K562 (cell line): Measurements from ENCODE around the gene ATXN7. TPM values are rescaled to one million over a fixed set of nuclear protein-coding genes. Genes with fewer than 3 reads are reported as not detected.
A peak's percentile ranks its signal among the peaks of the same experiment; 100 is the strongest.

Experiments used
- ATAC-seq: fragments of 200-7000 bp; cut with Tn5 transposase; 3 replicates; pipeline ENCODE4 v1.9.1; 2020; ENCODE audit warnings: moderate library complexity
- BruUV-seq: library from RNA; stranded (reverse); fragments of 400-500 nt; replicated peaks from 2 replicates; lab custom pipeline; 2021; lab: Mats Ljungman, UMichigan
- CTCF ChIA-PET: fragments of 300-600 bp; formaldehyde crosslinking; extraction: SDS; loops from one replicate; lab custom pipeline; 2021; ENCODE audit warnings: low intra/inter-chr PET ratio; lab: Yijun Ruan, JAX
- POLR2A ChIA-PET: fragments of 300-600, 350-650 bp; sonication (Branson Sonifier 250); formaldehyde crosslinking; extraction: SDS; loops from one replicate; lab custom pipeline; 2021; ENCODE audit warnings: antibody characterized with exemption, inconsistent platforms; lab: Yijun Ruan, JAX
- DNase-seq, 4 experiments: peaks; one replicate each; pipeline versions ENCODE4 v3.0.0 to v3.0.0-alpha.2; 2011 to 2018; ENCODE audit warnings: low spot score in 3 of 4, mixed read lengths in 3 of 4; ENCODE audit errors: extremely low read depth in 1 of 4
- FAIRE-seq: peaks from 2 replicates; lab custom pipeline; 2011; peaks lifted over from hg19 to GRCh38; lab: Jason Lieb, UNC
- H2AFZ ChIP-seq: 2 replicates; pipeline ENCODE4 v1.6.0; 2011; ENCODE audit warnings: low read depth, low read length, control low read depth, inconsistent platforms
- H3K27ac ChIP-seq: fragments of 200-600 bp; 3 replicates; pipeline ENCODE4 v1.8.0; 2011; ENCODE audit warnings: low read depth, mild to moderate bottlenecking, control low read depth, inconsistent platforms, low read length, moderate library complexity, mixed read lengths; ENCODE audit errors: extremely low read depth
- H3K27me3 ChIP-seq, 2 experiments: fragments of 300-600 bp in 1 of 2; 2 replicates in 1 of 2; 3 replicates in 1 of 2; pipeline versions ENCODE4 v1.6.0 to v1.8.0; 2011; ENCODE audit warnings: inconsistent platforms in 2 of 2, low read length in 2 of 2, mild to moderate bottlenecking in 1 of 2, mixed read lengths in 1 of 2, moderate library complexity in 1 of 2; ENCODE audit not compliant: control insufficient read depth in 2 of 2, insufficient read depth in 2 of 2
- H3K36me3 ChIP-seq: fragments of 300-600 bp; 3 replicates; pipeline ENCODE4 v1.8.0; 2011; ENCODE audit warnings: mild to moderate bottlenecking, low read length, inconsistent platforms; ENCODE audit not compliant: control insufficient read depth, insufficient read depth
- H3K4me1 ChIP-seq, 2 experiments: fragments of 200-600 bp in 1 of 2; replicated peaks in 1 of 2; 2 replicates in 1 of 2; 3 replicates in 1 of 2; pipeline versions ENCODE4 v1.5.1 to v1.8.0; 2011; ENCODE audit warnings: inconsistent platforms in 2 of 2, low read length in 2 of 2, mild to moderate bottlenecking in 1 of 2, mixed read lengths in 1 of 2, moderate library complexity in 1 of 2; ENCODE audit not compliant: control insufficient read depth in 2 of 2, insufficient read depth in 2 of 2
- H3K4me2 ChIP-seq: 2 replicates; pipeline ENCODE4 v1.6.1; 2011; ENCODE audit warnings: low read length, control low read depth, inconsistent platforms, mixed read lengths; ENCODE audit not compliant: insufficient read depth
- H3K4me3 ChIP-seq: fragments of 200-600 bp; sonication (generic), shearing (Covaris generic); 2 replicates; pipeline ENCODE4 v1.5.1; 2016; ENCODE audit warnings: control low read depth, inconsistent platforms
- H3K79me2 ChIP-seq: fragments of 200-600 bp; 3 replicates; pipeline ENCODE4 v1.8.0; 2011; ENCODE audit warnings: low read length, inconsistent platforms; ENCODE audit not compliant: control insufficient read depth, insufficient read depth
- H3K9ac ChIP-seq, 2 experiments: 2 replicates each; pipeline versions ENCODE4 v1.6.0 to v1.6.1; 2011; ENCODE audit warnings: low read depth in 2 of 2, low read length in 2 of 2, control low read depth in 1 of 2, inconsistent platforms in 1 of 2, mild to moderate bottlenecking in 1 of 2, mixed read lengths in 1 of 2; ENCODE audit not compliant: insufficient read depth in 1 of 2
- H3K9me1 ChIP-seq: one replicate; pipeline ENCODE4 v1.6.0; 2011; ENCODE audit warnings: inconsistent platforms, mild to moderate bottlenecking, low read length, moderate library complexity; ENCODE audit not compliant: control insufficient read depth, insufficient read depth
- H3K9me3 ChIP-seq: replicated peaks from 2 replicates; pipeline ENCODE4 v1.5.1; 2011; ENCODE audit warnings: low read depth, low read length, inconsistent platforms; ENCODE audit not compliant: control insufficient read depth, insufficient read depth
- H4K20me1 ChIP-seq: replicated peaks from 2 replicates; pipeline ENCODE4 v1.6.1; 2011; ENCODE audit warnings: low read length, inconsistent platforms, mixed read lengths; ENCODE audit not compliant: control insufficient read depth, insufficient read depth
- CHCHD3 ChIP-seq: fragments of 250-450 bp; sonication (Bioruptor Pico); IDR thresholded peaks from 2 replicates; pipeline ENCODE4 v2.1.2; 2022; ENCODE audit warnings: mild to moderate bottlenecking
- FOXP1 ChIP-seq: sonication (generic); formaldehyde crosslinking; IDR thresholded peaks from 2 replicates; pipeline ENCODE4 v1.8.0; 2022; ENCODE audit warnings: mild to moderate bottlenecking, missing genetic modification reagents
- FOXP4 ChIP-seq: sonication (generic); formaldehyde crosslinking; IDR thresholded peaks from 2 replicates; pipeline ENCODE4 v1.8.0; 2022; ENCODE audit warnings: mild to moderate bottlenecking, missing genetic modification reagents, borderline replicate concordance
- HDAC3 ChIP-seq: fragments of 450-650 bp; IDR thresholded peaks from 2 replicates; pipeline ENCODE4 v1.6.1; 2018; ENCODE audit warnings: borderline replicate concordance, mild to moderate bottlenecking, moderate library complexity; ENCODE audit not compliant: partially characterized antibody
- NBN ChIP-seq: fragments of 450-650 bp; IDR thresholded peaks from 2 replicates; pipeline ENCODE4 v1.6.1; 2016; ENCODE audit warnings: low read depth, mild to moderate bottlenecking
- TCF7 ChIP-seq: sonication (generic); IDR thresholded peaks from 2 replicates; pipeline ENCODE4 v1.6.1; 2016; ENCODE audit warnings: antibody characterized with exemption, borderline replicate concordance
- WGBS: fragments of 100-300 bp; shearing (Covaris generic); methylation state at CpG from one replicate; pipeline ENCODE4 v1.1.6; 2016; ENCODE audit warnings: low coverage, mixed read lengths; ENCODE audit not compliant: insufficient coverage; ENCODE audit errors: missing lambda C conversion rate; 5-methylcytosine and 5-hydroxymethylcytosine counted together
- in situ Hi-C: fragments of 300-500 bp; cut with MboI; formaldehyde crosslinking; loops from 4 replicates; pipeline ENCODE4 v1.15.0; 2018; ENCODE audit warnings: inconsistent platforms, mixed read lengths
- intact Hi-C: fragments of 100-400 bp; cut with micrococcal nuclease; formaldehyde crosslinking; loops from 2 replicates; pipeline ENCODE4 v1.14.2; 2022
- polyA plus RNA-seq, 8 experiments: library from polyadenylated mRNA; depleted of rRNA in 4 of 8; stranded (reverse) in 5 of 8; unstranded in 3 of 8; fragments of >200 nt; fragmentation: Nextera tagmentation in 2 of 8; fragmentation: Illumina TruSeq in 1 of 8; extraction: Ambion mirVana in 2 of 8; extraction: Trizol in 1 of 8; gene quantifications; 2 replicates each; pipeline versions ENCODE4 v1.2.1 to v1.2.3, GENCODE V29; 2011 to 2014; ENCODE audit warnings: inconsistent platforms in 1 of 8, missing spikeins in 1 of 8
- total RNA-seq, 7 experiments: library from RNA; depleted of rRNA in 6 of 7; stranded (reverse); fragments of >200 nt in 6 of 7; fragmentation: Illumina TruSeq in 2 of 7; extraction: Trizol in 2 of 7; gene quantifications; 2 replicates each; pipeline versions ENCODE4 v1.2.1 to v1.2.3, GENCODE V29; 2011 to 2021; ENCODE audit warnings: low replicate concordance in 1 of 7
- TF ChIP-seq, protein P1 (sequence below): fragments of 450-650 bp; IDR thresholded peaks from 2 replicates; pipeline ENCODE4 v1.6.1; 2016; ENCODE audit warnings: low read depth
- TF ChIP-seq, protein P2 (sequence below): fragments of 250-450 bp; sonication (Bioruptor Pico); IDR thresholded peaks from 2 replicates; pipeline ENCODE4 v1.9.0; 2021; ENCODE audit warnings: mild to moderate bottlenecking, inconsistent platforms

The ATXN7 gene
- total and polyA plus RNA-seq, 9 of the 15 experiments (the other 6 are each of a cell fraction or from before 2014, with no cell fraction given): 0.41 to 9.2 (median 6.7) TPM

- Histone ChIP-seq H3K36me3 (peaks cover 3% of the 10 kb centered on the region; the same call in 2 of the 3 replicates), H4K20me1 (no peaks in the 10 kb centered on the region), H2AFZ (no peak overlapping the region), H3K27me3 (no peaks in the 10 kb centered on the region), H3K9ac (no peak overlapping the region), H3K79me2 (peaks cover 55% of the 10 kb centered on the region), H3K9me1 (no peaks in the 10 kb centered on the region), H3K9me3 (no peaks in the 10 kb centered on the region), H3K4me3 (no peak overlapping the region), H3K4me1 (peaks cover 7 to 27% of the 10 kb centered on the region in 2 experiments; a peak in 4 of 5 replicates), H3K27ac (no peak overlapping the region), H3K4me2 (no peak overlapping the region)
- no TSS peak for BruUV-seq
- no peak for FAIRE-seq
- intact Hi-C loops: no loop called here
- POLR2A ChIA-PET: no interaction called here
- CTCF ChIA-PET: no interaction called here
- peak in 1 of 4 experiments; percentile 9 for DNase-seq
- 65% methylated on average over 10 of the region's 11 CpGs for WGBS
- 0 out of 3 replicates have a peak, but pooled peaks have one; percentile 19 for ATAC-seq
- in situ Hi-C loops: no loop called here
- no peak for TF ChIP-seq FOXP1 (CRISPR knock-in tag)
- TF ChIP-seq HDAC3: no peak
- no peak for TF ChIP-seq TCF7
- TF ChIP-seq, protein P1, sequence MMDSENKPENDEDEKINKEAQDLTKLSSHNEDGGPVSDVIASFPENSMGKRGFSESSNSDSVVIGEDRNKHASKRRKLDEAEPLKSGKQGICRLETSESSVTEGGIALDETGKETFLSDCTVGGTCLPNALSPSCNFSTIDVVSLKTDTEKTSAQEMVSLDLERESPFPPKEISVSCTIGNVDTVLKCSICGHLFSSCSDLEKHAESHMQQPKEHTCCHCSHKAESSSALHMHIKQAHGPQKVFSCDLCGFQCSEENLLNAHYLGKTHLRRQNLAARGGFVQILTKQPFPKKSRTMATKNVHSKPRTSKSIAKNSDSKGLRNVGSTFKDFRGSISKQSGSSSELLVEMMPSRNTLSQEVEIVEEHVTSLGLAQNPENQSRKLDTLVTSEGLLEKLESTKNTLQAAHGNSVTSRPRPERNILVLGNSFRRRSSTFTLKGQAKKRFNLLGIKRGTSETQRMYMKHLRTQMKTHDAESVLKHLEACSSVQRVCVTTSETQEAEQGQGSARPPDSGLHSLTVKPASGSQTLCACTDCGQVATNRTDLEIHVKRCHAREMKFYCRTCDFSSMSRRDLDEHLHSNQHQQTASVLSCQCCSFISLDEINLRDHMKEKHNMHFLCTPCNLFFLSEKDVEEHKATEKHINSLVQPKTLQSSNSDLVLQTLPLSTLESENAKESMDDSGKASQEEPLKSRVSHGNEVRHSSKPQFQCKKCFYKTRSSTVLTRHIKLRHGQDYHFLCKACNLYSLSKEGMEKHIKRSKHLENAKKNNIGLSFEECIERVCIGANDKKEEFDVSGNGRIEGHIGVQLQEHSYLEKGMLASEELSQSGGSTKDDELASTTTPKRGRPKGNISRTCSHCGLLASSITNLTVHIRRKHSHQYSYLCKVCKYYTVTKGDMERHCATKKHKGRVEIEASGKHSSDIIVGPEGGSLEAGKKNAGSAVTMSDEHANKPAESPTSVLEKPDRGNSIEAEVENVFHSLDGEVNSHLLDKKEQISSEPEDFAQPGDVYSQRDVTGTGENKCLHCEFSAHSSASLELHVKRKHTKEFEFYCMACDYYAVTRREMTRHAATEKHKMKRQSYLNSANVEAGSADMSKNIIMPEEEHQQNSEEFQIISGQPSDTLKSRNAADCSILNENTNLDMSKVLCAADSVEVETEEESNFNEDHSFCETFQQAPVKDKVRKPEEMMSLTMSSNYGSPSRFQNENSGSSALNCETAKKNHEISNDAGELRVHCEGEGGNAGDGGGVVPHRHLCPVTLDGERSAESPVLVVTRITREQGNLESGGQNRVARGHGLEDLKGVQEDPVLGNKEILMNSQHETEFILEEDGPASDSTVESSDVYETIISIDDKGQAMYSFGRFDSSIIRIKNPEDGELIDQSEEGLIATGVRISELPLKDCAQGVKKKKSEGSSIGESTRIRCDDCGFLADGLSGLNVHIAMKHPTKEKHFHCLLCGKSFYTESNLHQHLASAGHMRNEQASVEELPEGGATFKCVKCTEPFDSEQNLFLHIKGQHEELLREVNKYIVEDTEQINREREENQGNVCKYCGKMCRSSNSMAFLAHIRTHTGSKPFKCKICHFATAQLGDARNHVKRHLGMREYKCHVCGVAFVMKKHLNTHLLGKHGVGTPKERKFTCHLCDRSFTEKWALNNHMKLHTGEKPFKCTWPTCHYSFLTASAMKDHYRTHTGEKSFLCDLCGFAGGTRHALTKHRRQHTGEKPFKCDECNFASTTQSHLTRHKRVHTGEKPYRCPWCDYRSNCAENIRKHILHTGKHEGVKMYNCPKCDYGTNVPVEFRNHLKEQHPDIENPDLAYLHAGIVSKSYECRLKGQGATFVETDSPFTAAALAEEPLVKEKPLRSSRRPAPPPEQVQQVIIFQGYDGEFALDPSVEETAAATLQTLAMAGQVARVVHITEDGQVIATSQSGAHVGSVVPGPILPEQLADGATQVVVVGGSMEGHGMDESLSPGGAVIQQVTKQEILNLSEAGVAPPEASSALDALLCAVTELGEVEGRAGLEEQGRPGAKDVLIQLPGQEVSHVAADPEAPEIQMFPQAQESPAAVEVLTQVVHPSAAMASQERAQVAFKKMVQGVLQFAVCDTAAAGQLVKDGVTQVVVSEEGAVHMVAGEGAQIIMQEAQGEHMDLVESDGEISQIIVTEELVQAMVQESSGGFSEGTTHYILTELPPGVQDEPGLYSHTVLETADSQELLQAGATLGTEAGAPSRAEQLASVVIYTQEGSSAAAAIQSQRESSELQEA: no peak
- no peak for TF ChIP-seq FOXP4 (CRISPR knock-in tag)
- no peak for TF ChIP-seq CHCHD3 (CRISPR knock-in tag)
- TF ChIP-seq, protein P2, sequence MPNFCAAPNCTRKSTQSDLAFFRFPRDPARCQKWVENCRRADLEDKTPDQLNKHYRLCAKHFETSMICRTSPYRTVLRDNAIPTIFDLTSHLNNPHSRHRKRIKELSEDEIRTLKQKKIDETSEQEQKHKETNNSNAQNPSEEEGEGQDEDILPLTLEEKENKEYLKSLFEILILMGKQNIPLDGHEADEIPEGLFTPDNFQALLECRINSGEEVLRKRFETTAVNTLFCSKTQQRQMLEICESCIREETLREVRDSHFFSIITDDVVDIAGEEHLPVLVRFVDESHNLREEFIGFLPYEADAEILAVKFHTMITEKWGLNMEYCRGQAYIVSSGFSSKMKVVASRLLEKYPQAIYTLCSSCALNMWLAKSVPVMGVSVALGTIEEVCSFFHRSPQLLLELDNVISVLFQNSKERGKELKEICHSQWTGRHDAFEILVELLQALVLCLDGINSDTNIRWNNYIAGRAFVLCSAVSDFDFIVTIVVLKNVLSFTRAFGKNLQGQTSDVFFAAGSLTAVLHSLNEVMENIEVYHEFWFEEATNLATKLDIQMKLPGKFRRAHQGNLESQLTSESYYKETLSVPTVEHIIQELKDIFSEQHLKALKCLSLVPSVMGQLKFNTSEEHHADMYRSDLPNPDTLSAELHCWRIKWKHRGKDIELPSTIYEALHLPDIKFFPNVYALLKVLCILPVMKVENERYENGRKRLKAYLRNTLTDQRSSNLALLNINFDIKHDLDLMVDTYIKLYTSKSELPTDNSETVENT (CRISPR knock-in tag): no peak
- TF ChIP-seq NBN: no peak
These were observed 107.2 kb downstream of the ATXN7 start for GRCh38 chr3:63970631-63971475.
